Fibroblast of mammary gland (primary cell): ENCODE measurements around the gene RNF8.
A peak's percentile ranks its signal among the peaks of the same experiment; 100 is the strongest.
"Not testable (repeated sequence)": the region's sequence is repeated elsewhere in the genome, so short reads cannot be mapped to it uniquely, and the experiment has no call there.

ENCODE experiments used
- DNase-seq: peaks from one replicate; pipeline ENCODE4 v3.0.0-alpha.2; 2010; ENCODE audit warnings: low read depth
- H3K4me3 ChIP-seq: 2 replicates; pipeline ENCODE4 v1.5.1; 2011; ENCODE audit warnings: low read depth, mild to moderate bottlenecking, low read length, moderate library complexity; ENCODE audit not compliant: control insufficient read depth
- TF ChIP-seq, protein P1 (sequence below): conservative IDR thresholded peaks from 2 replicates; pipeline ENCODE4 v1.5.1; 2011; ENCODE audit warnings: low read depth, low read length, inconsistent platforms; ENCODE audit not compliant: control insufficient read depth, insufficient read depth

RNF8 gene

DNA sequence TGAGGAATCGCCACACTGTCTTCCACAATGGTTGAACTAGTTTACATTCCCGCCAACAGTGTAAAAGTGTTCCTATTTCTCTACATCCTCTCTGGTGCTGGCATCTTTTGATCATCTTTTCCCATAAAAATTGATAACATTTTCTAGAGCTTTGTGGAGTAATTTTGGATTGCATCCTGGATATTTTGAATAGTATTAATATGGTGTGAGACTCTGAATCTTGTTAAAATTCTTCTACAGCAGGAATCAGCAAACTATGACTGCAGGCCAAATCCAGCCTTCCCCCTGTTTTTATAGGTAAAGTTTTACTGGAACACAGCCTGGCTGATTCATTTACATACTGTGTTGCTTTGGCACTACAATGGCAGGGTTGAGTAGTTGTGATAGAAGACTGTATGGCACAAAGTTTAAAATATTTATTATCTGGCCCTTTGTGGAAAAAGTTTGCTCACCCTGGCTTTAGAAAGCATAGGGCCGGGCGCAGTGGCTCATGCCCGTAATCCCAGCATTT lies 15.0 kb upstream of the RNF8 start:
- H3K4me3 ChIP-seq, result no peak overlapping the region
- no peak for DNase-seq
- TF ChIP-seq, protein P1, sequence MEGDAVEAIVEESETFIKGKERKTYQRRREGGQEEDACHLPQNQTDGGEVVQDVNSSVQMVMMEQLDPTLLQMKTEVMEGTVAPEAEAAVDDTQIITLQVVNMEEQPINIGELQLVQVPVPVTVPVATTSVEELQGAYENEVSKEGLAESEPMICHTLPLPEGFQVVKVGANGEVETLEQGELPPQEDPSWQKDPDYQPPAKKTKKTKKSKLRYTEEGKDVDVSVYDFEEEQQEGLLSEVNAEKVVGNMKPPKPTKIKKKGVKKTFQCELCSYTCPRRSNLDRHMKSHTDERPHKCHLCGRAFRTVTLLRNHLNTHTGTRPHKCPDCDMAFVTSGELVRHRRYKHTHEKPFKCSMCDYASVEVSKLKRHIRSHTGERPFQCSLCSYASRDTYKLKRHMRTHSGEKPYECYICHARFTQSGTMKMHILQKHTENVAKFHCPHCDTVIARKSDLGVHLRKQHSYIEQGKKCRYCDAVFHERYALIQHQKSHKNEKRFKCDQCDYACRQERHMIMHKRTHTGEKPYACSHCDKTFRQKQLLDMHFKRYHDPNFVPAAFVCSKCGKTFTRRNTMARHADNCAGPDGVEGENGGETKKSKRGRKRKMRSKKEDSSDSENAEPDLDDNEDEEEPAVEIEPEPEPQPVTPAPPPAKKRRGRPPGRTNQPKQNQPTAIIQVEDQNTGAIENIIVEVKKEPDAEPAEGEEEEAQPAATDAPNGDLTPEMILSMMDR, result no peak

DNA sequence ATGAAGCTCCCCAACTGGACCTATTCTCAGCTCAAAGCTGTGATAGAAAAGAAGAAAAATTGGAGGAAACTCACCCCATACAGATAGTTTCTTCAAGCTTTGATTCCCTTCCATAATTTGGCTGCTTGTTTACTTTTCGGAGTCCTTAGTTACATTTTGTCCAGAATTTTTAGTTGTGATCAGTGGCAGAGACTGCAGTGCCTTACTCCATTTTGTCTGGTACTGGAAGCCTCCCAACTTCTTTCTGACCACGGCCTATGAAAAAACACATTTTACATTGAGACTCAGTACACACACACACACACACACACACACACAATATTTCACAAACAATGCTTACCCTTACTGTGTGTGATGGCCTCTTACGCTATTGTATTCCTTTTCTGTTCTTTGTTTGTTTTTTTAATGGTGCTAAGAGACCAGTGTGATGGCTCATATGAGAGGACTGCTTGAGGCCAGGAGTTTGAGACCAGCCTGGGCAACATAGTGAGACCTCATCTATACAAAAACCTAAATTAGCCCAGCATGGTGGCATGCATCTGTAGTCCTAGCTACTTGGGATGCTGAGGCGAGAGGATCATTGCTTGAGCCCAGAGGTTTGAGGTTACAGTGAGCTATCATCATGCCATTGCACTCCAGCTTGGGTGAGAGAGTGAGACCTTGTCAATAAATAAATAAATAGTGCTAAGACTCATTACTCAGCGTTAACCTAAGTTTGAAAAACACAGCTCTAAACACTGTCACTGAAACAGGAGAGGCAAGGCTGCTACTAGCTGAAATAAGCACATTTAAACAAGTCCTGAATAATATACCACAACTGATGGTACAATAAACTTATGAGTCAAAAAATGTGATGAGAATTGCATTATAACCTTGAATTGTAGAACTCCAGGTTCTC lies 13.8 kb upstream of the RNF8 start:
- no peak for DNase-seq
- TF ChIP-seq, protein P1, result no peak
- no peak overlapping the region for H3K4me3 ChIP-seq

DNA sequence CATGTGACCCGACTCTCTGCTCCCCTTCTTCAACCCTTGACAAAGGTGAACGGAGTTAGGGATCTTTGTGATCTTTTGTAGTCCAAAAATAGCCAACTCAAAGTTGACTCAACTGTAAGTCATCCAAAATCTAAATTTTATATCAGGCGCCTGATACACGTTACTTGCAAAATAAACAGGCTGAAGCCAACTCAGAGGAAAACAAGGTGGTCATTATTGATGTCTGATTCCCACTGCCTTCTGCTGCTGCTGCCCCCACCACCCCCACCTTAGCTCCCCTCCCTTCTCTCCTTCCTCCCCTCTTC lies 13.2 kb upstream of the RNF8 start:
- no peak overlapping the region for H3K4me3 ChIP-seq
- TF ChIP-seq, protein P1, result no peak
- DNase-seq, result peak; percentile 23

DNA sequence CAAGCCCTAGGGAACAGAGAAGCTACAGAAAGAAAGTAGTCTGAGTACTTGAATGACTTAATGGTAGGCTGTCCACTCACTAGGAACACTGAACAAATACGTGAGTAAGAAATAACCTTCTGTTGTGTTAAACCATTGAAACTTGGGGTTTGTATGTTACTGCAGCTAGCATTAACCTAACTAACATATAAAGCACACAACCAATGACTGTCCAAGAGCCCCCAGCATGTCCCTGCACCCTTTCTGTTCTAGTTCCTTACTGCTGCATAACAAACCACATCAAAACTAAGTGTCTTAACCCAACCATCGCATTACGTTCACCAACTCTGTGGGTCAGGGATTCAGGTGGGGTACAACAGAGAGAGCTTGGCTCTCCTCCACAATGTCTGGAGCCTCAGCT lies 10.5 kb upstream of the RNF8 start:
- no peak for DNase-seq
- TF ChIP-seq, protein P1, result no peak
- no peak overlapping the region for H3K4me3 ChIP-seq

DNA sequence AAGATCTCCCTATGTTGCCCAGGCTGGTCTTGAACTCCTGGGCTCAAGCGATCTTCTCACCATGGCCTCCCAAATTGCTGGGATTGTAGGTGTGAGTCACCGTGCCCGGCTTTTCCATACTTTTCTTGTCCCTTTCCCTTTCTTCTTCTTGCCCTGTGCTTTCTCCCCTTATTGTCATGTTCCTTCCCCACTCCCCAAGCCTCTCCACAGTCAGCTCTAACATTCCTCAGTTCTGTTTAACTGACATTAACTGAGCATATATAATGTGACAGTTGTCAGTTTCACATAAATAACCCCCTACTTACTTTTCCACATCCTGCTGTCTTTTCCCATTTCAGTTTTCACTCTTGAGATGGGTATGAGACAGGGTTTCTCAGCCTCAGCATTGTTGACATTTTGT lies 9.5 kb upstream of the RNF8 start:
- no peak for DNase-seq
- TF ChIP-seq, protein P1, result no peak

DNA sequence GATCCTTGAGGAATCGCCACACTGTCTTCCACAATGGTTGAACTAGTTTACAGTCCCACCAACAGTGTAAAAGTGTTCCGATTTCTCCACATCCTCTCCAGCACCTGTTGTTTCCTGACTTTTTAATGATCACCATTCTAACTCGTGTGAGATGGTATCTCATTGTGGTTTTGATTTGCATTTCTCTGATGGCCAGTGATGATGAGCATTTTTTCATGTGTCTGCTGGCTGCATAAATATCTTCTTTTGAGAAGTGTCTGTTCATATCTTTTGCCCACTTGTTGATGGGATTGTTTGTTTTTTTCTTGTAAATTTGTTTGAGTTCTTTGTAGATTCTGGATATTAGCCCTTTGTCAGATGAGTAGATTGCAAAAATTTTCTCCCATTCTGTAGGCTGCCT lies 8.0 kb upstream of the RNF8 start:
- DNase-seq, H3K4me3 ChIP-seq: not testable (repeated sequence)

More for the DNA sequence above, 9.5 kb upstream of the RNF8 start:
- no peak overlapping the region for H3K4me3 ChIP-seq

DNA sequence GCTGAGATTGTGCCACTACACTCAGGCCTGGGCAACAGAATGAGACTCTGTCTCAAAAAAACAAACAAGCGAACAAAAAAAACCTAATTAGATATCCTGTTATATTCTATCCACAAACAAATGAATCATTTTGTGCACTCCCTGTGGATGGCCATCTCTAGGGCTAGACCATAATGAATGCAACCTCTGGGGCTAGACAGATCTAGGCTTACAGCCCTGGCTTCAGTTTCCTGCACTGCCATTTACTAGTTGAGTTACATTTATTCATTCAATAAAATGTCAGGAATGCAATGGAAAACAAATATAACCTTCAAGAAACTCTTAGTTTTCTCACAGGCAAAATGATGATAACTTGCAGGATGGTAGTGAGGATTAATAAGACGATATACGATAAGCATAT lies 6.6 kb upstream of the RNF8 start:
- H3K4me3 ChIP-seq, result no peak overlapping the region
- TF ChIP-seq, protein P1, result no peak
- no peak for DNase-seq
